ENCODE results near the gene RGL1. TPM values are rescaled to one million over a fixed set of nuclear protein-coding genes. Genes with fewer than 3 reads are reported as not detected.

RGL1 gene
- total RNA-seq, 1 donor from 2014 or later = 17.0 TPM

- no peak for DNase-seq (ENCODE audit: extremely low spot score, unreplicated experiment)
- no peaks in the 10 kb centered on the region for H3K27me3 Mint-ChIP-seq
- no peak overlapping the region for H3K4me3 Mint-ChIP-seq
- peaks cover 7% of the 10 kb centered on the region for H3K9me3 Mint-ChIP-seq
- H3K36me3 Mint-ChIP-seq = peaks cover 10% of the 10 kb centered on the region
- no peak for TF ChIP-seq CTCF (conservative IDR thresholded peaks at IDR 0.05)
- peaks cover 5% of the 10 kb centered on the region for H3K4me1 Mint-ChIP-seq (ENCODE audit: unreplicated experiment)
- H3K27ac Mint-ChIP-seq = no peak overlapping the region
These were observed 30.0 kb upstream of the RGL1 start for GRCh38 chr1:183774938-183775337.

- Mint-ChIP-seq H3K27me3 (no peaks in the 10 kb centered on the region), H3K27ac (no peak overlapping the region), H3K4me3 (no peak overlapping the region), H3K9me3 (peaks cover 7% of the 10 kb centered on the region), H3K4me1 (ENCODE audit: unreplicated experiment) (peaks cover 12% of the 10 kb centered on the region), H3K36me3 (peaks cover 10% of the 10 kb centered on the region)
- no peak for TF ChIP-seq CTCF (conservative IDR thresholded peaks at IDR 0.05)
- DNase-seq (ENCODE audit: extremely low spot score, unreplicated experiment) = no peak
These were observed 28.2 kb upstream of the RGL1 start for GRCh38 chr1:183776731-183777130.

GRCh38 chr1:183777328-183777727 lies 27.6 kb upstream of the RGL1 start:
- Mint-ChIP-seq H3K27ac (no peak overlapping the region), H3K27me3 (no peaks in the 10 kb centered on the region), H3K9me3 (peaks cover 7% of the 10 kb centered on the region), H3K4me3 (no peak overlapping the region), H3K36me3 (peaks cover 10% of the 10 kb centered on the region), H3K4me1 (ENCODE audit: unreplicated experiment) (peaks cover 12% of the 10 kb centered on the region)
- no peak for DNase-seq (ENCODE audit: extremely low spot score, unreplicated experiment)
- no peak for TF ChIP-seq CTCF (conservative IDR thresholded peaks at IDR 0.05)

GRCh38 chr1:183778045-183778444 lies 26.9 kb upstream of the RGL1 start:
- Mint-ChIP-seq H3K27ac (no peak overlapping the region), H3K27me3 (no peaks in the 10 kb centered on the region)

GRCh38 chr1:183778568-183779433 lies 26.1 kb upstream of the RGL1 start:
- H3K4me3 Mint-ChIP-seq = no peak overlapping the region
- peaks cover 10% of the 10 kb centered on the region for H3K36me3 Mint-ChIP-seq
- DNase-seq (ENCODE audit: extremely low spot score, unreplicated experiment) = no peak
- no peak overlapping the region for H3K27ac Mint-ChIP-seq
- no peaks in the 10 kb centered on the region for H3K27me3 Mint-ChIP-seq
- peaks cover 13% of the 10 kb centered on the region for H3K4me1 Mint-ChIP-seq (ENCODE audit: unreplicated experiment)
- no peak for TF ChIP-seq CTCF (conservative IDR thresholded peaks at IDR 0.05)
- peaks cover 7% of the 10 kb centered on the region for H3K9me3 Mint-ChIP-seq

More at GRCh38 chr1:183778045-183778444, 26.9 kb upstream of the RGL1 start:
- Mint-ChIP-seq H3K9me3 (peaks cover 7% of the 10 kb centered on the region), H3K4me3 (no peak overlapping the region), H3K4me1 (ENCODE audit: unreplicated experiment) (peaks cover 12% of the 10 kb centered on the region), H3K36me3 (peaks cover 10% of the 10 kb centered on the region)
- no peak for TF ChIP-seq CTCF (conservative IDR thresholded peaks at IDR 0.05)
- DNase-seq (ENCODE audit: extremely low spot score, unreplicated experiment) = no peak
